ENCODE results near the gene TPRX1.
"Not testable (repeated sequence)": the region's sequence is repeated elsewhere in the genome, so short reads cannot be mapped to it uniquely, and the experiment has no call there.

The TPRX1 gene

DNA sequence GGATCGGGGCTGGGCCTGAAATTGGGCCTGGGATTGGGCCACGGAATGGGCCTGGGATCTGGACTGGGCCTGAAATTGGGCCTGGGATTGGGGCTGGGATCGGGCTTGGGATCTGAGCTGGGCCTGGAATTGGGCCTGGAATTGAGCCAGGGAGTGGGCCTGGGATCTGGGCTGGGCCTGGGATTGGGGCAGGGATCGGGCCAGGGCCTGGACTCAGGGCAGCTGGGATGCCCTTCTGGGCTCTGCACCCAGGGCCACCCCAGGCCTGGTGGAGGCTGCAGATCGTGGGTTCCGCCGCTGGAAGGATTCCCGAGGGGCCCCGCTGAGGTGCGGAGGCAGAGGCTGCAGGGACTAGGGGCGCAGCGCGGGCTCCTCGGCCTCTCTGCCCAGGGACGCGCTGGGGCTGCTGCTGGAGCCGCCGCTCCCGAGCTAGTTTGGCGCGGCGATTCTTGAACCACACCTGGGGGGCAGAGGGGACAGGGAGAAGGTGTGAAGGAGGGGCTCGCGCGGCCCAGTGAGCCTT lies 1.8 kb downstream of the TPRX1 start:
- no peak for DNase-seq (ENCODE audit: low spot score)

GRCh38 chr19:47801270-47801669 lies 3.1 kb downstream of the TPRX1 start:
- DNase-seq (ENCODE audit: low spot score): no peak

- DNase-seq (ENCODE audit: low spot score): no peak
These were observed 5.5 kb downstream of the TPRX1 start for GRCh38 chr19:47798904-47799266.

GRCh38 chr19:47797996-47798903 lies 6.1 kb downstream of the TPRX1 start:
- no peak for DNase-seq (ENCODE audit: low spot score)

DNA sequence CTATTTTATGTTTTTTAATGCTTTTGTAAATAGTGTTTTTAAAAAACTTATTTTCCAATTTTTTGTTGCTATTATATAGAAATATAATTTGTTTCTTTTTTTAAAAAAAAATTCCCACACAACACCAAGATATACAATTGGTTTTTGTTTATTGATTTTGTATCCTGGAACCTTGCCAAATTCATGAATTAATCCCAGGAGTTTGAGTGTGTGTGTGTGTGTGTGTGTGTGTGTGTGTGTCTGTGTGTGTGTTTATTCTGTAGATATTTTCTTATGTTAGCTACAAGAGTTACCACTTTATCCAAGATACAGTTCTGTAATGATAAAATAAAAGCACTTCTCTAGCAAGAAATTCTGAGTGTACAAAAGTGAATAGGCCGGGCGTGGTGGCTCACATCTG lies 7.6 kb downstream of the TPRX1 start:
- no peak for DNase-seq (ENCODE audit: low spot score)

- no peak for DNase-seq (ENCODE audit: low spot score)
These were observed 9.8 kb downstream of the TPRX1 start for GRCh38 chr19:47794526-47794925.

DNA sequence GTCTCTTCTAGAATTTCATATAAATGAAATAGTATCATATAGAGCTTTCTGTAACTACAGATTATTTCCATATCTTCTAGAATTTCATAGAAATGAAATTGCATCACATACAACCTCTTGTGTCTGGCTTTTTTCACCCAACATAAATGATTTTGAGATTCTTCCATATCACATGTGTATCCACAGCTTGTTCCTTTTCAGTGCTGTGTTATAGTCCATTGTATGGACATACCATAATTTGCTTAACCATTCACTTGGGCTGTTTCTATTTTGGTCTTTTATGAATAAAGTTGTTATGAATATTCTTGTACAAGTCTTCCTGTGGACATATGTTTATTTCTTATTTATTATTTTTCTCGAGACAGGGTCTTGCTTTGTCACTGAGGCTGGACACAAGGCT lies 11.7 kb downstream of the TPRX1 start:
- no peak for DNase-seq (ENCODE audit: low spot score)

GRCh38 chr19:47790398-47790814 lies 13.9 kb downstream of the TPRX1 start:
- peak; percentile 82 for DNase-seq (ENCODE audit: low spot score)

DNA sequence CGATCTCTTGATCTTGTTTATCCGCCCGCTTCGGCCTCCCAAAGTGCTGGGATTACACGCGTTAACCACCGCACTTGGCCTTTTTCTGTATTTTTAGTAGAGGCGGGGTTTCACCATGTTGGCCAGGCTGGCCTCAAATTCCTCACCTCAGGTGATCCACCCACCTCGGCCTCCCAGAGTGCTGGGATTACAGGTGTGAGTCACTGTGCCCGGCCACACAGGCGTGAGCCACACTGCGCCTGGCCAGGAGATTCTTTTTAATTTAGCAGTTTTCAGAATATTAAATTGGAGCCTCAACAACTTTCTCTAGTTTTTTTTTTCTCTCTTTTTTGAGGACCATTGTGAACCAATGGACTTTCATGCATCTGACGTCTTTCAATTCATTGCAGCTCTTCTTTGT lies 14.5 kb downstream of the TPRX1 start:
- DNase-seq (ENCODE audit: low spot score): not testable (repeated sequence)

GRCh38 chr19:47787307-47787706 lies 17.0 kb downstream of the TPRX1 start:
- DNase-seq (ENCODE audit: low spot score): not testable (repeated sequence)

DNA sequence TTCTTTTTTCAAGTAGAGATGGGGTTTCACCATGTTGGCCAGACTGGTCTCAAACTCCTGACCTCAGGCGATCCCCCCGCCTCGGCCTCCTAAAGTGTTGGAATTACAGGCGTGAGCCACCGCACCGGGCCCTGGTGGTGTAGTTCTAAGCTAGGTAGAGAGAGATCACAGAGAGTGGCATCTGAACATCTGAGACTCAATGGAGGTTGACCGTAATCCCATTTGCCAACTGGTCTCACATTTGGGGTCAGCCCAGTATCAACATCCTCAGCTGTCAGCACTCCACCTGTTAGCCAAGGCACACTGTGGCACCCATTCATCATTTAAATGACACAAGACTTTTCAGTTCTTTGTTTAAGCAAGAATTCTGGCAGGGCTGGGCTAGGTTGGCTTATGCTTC lies 17.8 kb downstream of the TPRX1 start:
- DNase-seq (ENCODE audit: low spot score): no peak

GRCh38 chr19:47781590-47782262 lies 22.6 kb downstream of the TPRX1 start:
- no peak for DNase-seq (ENCODE audit: low spot score)

- DNase-seq (ENCODE audit: low spot score): no peak
These were observed 24.2 kb downstream of the TPRX1 start for GRCh38 chr19:47780215-47780551.

DNA sequence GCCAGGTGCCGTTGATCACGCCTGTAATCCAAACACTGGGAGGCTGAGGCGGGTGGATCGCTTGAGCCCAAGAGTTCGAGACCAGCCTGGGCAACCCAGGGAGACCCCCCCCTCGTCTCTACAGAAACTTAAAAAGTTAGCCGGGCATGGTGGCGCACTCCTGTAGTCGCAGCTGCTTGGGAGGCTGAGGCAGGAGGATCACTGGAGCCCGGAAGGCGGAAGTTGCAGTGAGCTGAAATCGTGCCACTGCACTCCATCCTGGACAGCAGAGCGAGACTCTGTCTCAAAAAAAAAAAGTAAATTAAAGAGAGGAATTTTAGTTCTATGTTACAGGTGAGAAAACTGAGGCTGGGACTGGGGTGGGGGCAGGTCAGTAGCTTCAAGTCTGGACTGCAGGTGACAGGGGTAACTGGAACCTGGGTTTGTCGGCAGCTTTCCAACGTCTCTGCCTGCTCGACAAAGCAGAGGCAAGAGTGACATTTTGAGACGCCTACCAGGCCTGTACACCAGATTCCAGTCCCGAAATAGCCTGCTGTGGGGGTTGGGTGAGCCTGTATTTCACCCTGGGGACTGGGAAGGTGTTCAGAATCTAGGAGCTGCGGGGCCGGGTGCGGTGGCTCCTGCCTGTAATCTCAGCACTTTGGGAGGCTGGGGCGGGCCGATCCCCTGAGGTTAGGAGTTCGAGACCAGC lies 24.7 kb downstream of the TPRX1 start:
- DNase-seq (ENCODE audit: low spot score): no peak

DNA sequence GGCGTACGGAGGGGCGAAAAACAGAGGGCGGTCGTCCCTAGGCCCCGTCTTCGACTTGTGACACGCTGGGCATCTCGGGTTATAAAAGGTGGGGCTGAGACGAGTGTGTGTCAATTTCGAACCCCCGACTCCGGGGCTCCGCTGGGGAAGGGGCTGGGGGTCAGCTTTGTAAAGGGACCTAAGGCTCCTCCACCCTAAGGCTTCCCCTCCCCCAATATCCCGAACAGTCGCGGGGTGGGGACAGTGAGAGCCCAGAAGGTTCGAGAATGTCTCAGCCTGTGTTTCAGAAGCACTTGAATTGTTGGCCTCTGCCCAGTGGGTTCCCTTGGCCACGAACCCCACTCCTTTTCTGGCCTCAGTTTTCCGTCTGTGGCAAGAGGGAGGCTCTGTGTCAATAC lies 25.4 kb downstream of the TPRX1 start:
- DNase-seq (ENCODE audit: low spot score): no peak

DNA sequence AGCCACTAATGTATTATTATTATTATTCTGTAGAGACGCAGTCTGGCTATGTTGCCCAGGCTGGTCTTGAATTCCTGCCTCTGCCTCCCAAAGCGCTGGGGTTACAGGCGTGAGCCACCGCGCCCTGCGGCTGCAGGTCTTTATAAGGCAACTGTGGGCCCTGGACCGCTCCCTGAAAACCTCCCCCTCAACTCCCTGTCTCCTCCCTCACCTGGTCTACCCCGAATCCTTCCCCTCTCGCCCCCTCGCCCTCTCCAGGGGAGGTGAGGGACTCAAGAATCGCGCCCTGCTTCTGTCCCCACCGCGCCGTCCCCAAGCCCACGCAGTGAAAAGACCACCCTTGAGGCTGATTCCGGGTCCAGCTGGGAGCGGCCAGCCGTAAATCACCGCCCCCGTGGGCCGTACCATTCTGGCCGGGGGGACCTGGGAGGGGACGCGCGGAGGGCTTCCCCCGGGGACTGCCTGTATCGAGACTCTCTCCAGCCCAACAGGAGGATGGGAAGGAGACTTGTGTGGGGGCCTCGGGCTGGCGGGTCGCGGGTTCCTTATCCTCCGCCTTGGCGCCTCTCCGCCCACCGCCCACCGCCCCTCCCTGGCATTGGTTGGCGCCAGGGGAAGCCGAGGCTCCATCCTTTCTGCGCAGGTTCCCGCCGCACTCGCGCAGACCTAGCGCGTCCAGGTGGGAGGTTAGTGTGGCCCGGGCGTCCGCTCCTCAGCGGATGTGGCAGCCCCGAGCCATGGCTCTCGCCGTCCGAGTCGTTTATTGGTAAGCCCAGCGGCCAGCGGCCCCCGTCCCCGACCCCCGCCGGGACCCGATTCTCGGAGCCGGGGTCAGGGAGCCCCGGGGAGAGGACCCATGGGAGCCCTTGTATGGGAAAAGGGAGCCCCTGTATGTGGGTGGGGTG lies 26.1 kb downstream of the TPRX1 start, which contains the start of gene SELENOW:
Gene SELENOW (plus strand): TSS at position 655 of the 905 bp plus-strand sequence. CDS start 83 bp downstream, at position 738.
- peak; percentile 83 for DNase-seq (ENCODE audit: low spot score)

- DNase-seq (ENCODE audit: low spot score): not testable (repeated sequence)
These were observed 26.9 kb downstream of the TPRX1 start for GRCh38 chr19:47777245-47778048.

- DNase-seq (ENCODE audit: low spot score): no peak
These were observed 27.8 kb downstream of the TPRX1 start for GRCh38 chr19:47776568-47776967.

- DNase-seq (ENCODE audit: low spot score): not testable (repeated sequence)
These were observed 33.1 kb downstream of the TPRX1 start for GRCh38 chr19:47771291-47771690.

GRCh38 chr19:47769534-47769933 lies 34.8 kb downstream of the TPRX1 start:
- no peak for DNase-seq (ENCODE audit: low spot score)

GRCh38 chr19:47768604-47769003 lies 35.7 kb downstream of the TPRX1 start:
- no peak for DNase-seq (ENCODE audit: low spot score)

Data from activated CD4-positive, alpha-beta T cell treated with anti-CD3 and anti-CD28 coated beads, Interleukin-2, Interleukin-4, amounts not matched to agents 100 ng/mL and 50 ng/mL, durations not matched to agents 16 hours and 8 hours (primary cell).